CD4-positive, alpha-beta memory T cell (primary cell): ENCODE results near the gene ROCK1. TPM values are rescaled to one million over a fixed set of nuclear protein-coding genes. Genes with fewer than 3 reads are reported as not detected.
A peak's percentile ranks its signal among the peaks of the same experiment; 100 is the strongest.

ENCODE experiments used
- CTCF ChIA-PET: fragments of 350-600 bp; sonication (Branson Sonifier 250); formaldehyde crosslinking; loops from one replicate; lab custom pipeline; 2021; ENCODE audit warnings: inconsistent platforms; ENCODE audit not compliant: partially characterized antibody; lab: Charles Lee
- POLR2A ChIA-PET: fragments of 350-600 bp; sonication (Branson Sonifier 250); formaldehyde crosslinking; loops from one replicate; lab custom pipeline; 2021; ENCODE audit not compliant: partially characterized antibody; lab: Charles Lee
- DNase-seq, 5 donors: peaks; one replicate each; pipeline versions ENCODE4 v3.0.0 to v3.0.0-alpha.2; 2020 to 2022; ENCODE audit warnings: mixed read lengths in 1 of 5
- H3K27ac ChIP-seq: one replicate; pipeline ENCODE4 v1.7.0; 2013; ENCODE audit warnings: low read depth, low read length
- H3K27me3 ChIP-seq: 2 replicates; pipeline ENCODE4 v1.7.0; 2013; ENCODE audit warnings: mild to moderate bottlenecking, low read length, moderate library complexity; ENCODE audit not compliant: insufficient read depth
- H3K36me3 ChIP-seq: 2 replicates; pipeline ENCODE4 v1.7.0; 2013; ENCODE audit warnings: mild to moderate bottlenecking, low read length, moderate library complexity; ENCODE audit not compliant: insufficient read depth
- H3K4me1 ChIP-seq: 2 replicates; pipeline ENCODE4 v1.7.0; 2013; ENCODE audit warnings: mild to moderate bottlenecking, low read length, moderate library complexity; ENCODE audit not compliant: insufficient read depth
- H3K4me3 ChIP-seq, 2 donors: one replicate each; pipeline ENCODE4 v1.7.0; 2013; ENCODE audit warnings: low read length in 2 of 2, mild to moderate bottlenecking in 1 of 2
- H3K9me3 ChIP-seq, 2 donors: one replicate each; pipeline ENCODE4 v1.7.0; 2013; ENCODE audit warnings: low read length in 2 of 2, control low read depth in 1 of 2; ENCODE audit not compliant: control insufficient read depth in 1 of 2
- H3K27ac Mint-ChIP-seq, 7 donors: one replicate each; pipeline ENCODE4 v1.8.0; 2020 to 2021; ENCODE audit warnings: mixed read lengths in 7 of 7, mild to moderate bottlenecking in 6 of 7, inconsistent platforms in 3 of 7, moderate library complexity in 3 of 7
- H3K27me3 Mint-ChIP-seq, 2 donors: one replicate each; pipeline ENCODE4 v1.8.0; 2020 to 2021; ENCODE audit warnings: mixed read lengths in 2 of 2
- H3K36me3 Mint-ChIP-seq, 2 donors: one replicate each; pipeline ENCODE4 v1.8.0; 2020 to 2021; ENCODE audit warnings: mixed read lengths in 2 of 2, inconsistent platforms in 1 of 2, mild to moderate bottlenecking in 1 of 2
- H3K4me1 Mint-ChIP-seq, 4 donors: one replicate each; pipeline ENCODE4 v1.8.0; 2020 to 2021; ENCODE audit warnings: mixed read lengths in 4 of 4, mild to moderate bottlenecking in 1 of 4
- H3K4me3 Mint-ChIP-seq, 8 donors: one replicate each; pipeline ENCODE4 v1.8.0; 2020 to 2021; ENCODE audit warnings: mixed read lengths in 8 of 8, mild to moderate bottlenecking in 7 of 8, moderate library complexity in 6 of 8, inconsistent platforms in 3 of 8
- H3K9me3 Mint-ChIP-seq, 8 donors: one replicate each; pipeline ENCODE4 v1.8.0; 2020 to 2021; ENCODE audit warnings: mixed read lengths in 8 of 8, mild to moderate bottlenecking in 5 of 8, inconsistent platforms in 3 of 8, moderate library complexity in 1 of 8
- intact Hi-C: fragments of 100-400 bp; cut with micrococcal nuclease; formaldehyde crosslinking; loops from one replicate; pipeline ENCODE4 v1.15.1; 2023
- polyA plus RNA-seq, 2 donors: library from polyadenylated mRNA; unstranded; fragments of 300-500 nt; fragmentation: Illumina TruSeq; gene quantifications; one replicate each; pipeline ENCODE4 v1.2.3, GENCODE V29; 2021
- total RNA-seq, 2 experiments: library from RNA; stranded (reverse); gene quantifications; one replicate each; pipeline ENCODE4 v1.2.3, GENCODE V29; 2021

Gene ROCK1
- total and polyA plus RNA-seq, 4 experiments from 2014 or later, result 13.0 to 82.8 (median 66.5) TPM

- Mint-ChIP-seq H3K27ac (no peak overlapping the region), H3K27me3 (no peaks in the 10 kb centered on the region), H3K36me3 (no peaks in the 10 kb centered on the region), H3K4me3 (no peak overlapping the region), H3K4me1 (peaks cover 0 to 3% (median 1%) of the 10 kb centered on the region in 4 donors), H3K9me3 (no peaks in the 10 kb centered on the region)
- Histone ChIP-seq H3K4me3 (no peak overlapping the region), H3K36me3 (no peaks in the 10 kb centered on the region), H3K27ac (no peak overlapping the region), H3K4me1 (no peaks in the 10 kb centered on the region), H3K9me3 (no peaks in the 10 kb centered on the region), H3K27me3 (no peaks in the 10 kb centered on the region)
- ChIA-PET POLR2A (interaction anchor here (0.7 kb wide), 1 partner anchor 23 kb away, joined by 3 read pairs; the partner anchor contains the start of gene ROCK1), CTCF (interaction anchor here (0.9 to 1.3 kb wide), 3 partner anchors 18 to 168 kb away, joined by 3 to 4 read pairs (median 3); no protein-coding TSS in a partner anchor)
- intact Hi-C loops, result loop anchor here (1.0 kb wide), 1 partner anchor 163 kb away; no protein-coding TSS in a partner anchor
- DNase-seq, result peak in 4 of 5 donors; percentile 24 to 43 (median 34)
Measured at GRCh38 chr18:21134895-21135294, 23.3 kb upstream of the ROCK1 start.

- Histone ChIP-seq H3K9me3 (no peaks in the 10 kb centered on the region), H3K27ac (no peak overlapping the region), H3K4me3 (no peak overlapping the region), H3K27me3 (no peaks in the 10 kb centered on the region), H3K4me1 (no peaks in the 10 kb centered on the region), H3K36me3 (no peaks in the 10 kb centered on the region)
- no peak for DNase-seq
- Mint-ChIP-seq H3K27ac (no peak overlapping the region), H3K4me3 (no peak overlapping the region), H3K36me3 (no peaks in the 10 kb centered on the region), H3K4me1 (peaks cover 0 to 3% (median 1%) of the 10 kb centered on the region in 4 donors), H3K9me3 (no peaks in the 10 kb centered on the region), H3K27me3 (peaks cover 0 to 2% of the 10 kb centered on the region in 2 donors)
- ChIA-PET POLR2A (interaction anchor here (0.8 kb wide), 1 partner anchor 21 kb away, joined by 3 read pairs; the partner anchor contains the start of gene ROCK1), CTCF (interaction anchor here (1.3 kb wide), 1 partner anchor 160 kb away, joined by 6 read pairs; no protein-coding TSS in a partner anchor)
- intact Hi-C loops, result no loop called here
Measured at GRCh38 chr18:21132398-21132918, 20.8 kb upstream of the ROCK1 start.

- H3K27me3 Mint-ChIP-seq, result peaks cover 0 to 2% of the 10 kb centered on the region in 2 donors
- no peak for DNase-seq
- no peaks in the 10 kb centered on the region for H3K9me3 Mint-ChIP-seq
- ChIA-PET POLR2A (interaction anchor here (0.8 kb wide), 1 partner anchor 20 kb away, joined by 3 read pairs; the partner anchor contains the start of gene ROCK1), CTCF (interaction anchor here (1.3 kb wide), 1 partner anchor 159 kb away, joined by 6 read pairs; no protein-coding TSS in a partner anchor)
- Histone ChIP-seq H3K4me3 (no peak overlapping the region), H3K36me3 (no peaks in the 10 kb centered on the region), H3K27ac (no peak overlapping the region), H3K4me1 (no peaks in the 10 kb centered on the region), H3K9me3 (no peaks in the 10 kb centered on the region), H3K27me3 (no peaks in the 10 kb centered on the region)
- peak overlapping the region in 1 of 7 donors; percentile 20 for H3K27ac Mint-ChIP-seq
- intact Hi-C loops, result no loop called here
- H3K36me3 Mint-ChIP-seq, result no peaks in the 10 kb centered on the region
- H3K4me1 Mint-ChIP-seq, result peaks cover 0 to 3% (median 1%) of the 10 kb centered on the region in 4 donors
- H3K4me3 Mint-ChIP-seq, result no peak overlapping the region
Measured at GRCh38 chr18:21131698-21132227, 20.1 kb upstream of the ROCK1 start.

- Histone ChIP-seq H3K9me3 (no peaks in the 10 kb centered on the region), H3K27me3 (no peaks in the 10 kb centered on the region), H3K27ac (no peak overlapping the region), H3K4me1 (no peaks in the 10 kb centered on the region), H3K36me3 (no peaks in the 10 kb centered on the region), H3K4me3 (no peak overlapping the region)
- ChIA-PET CTCF (no interaction called here), POLR2A (no interaction called here)
- intact Hi-C loops, result no loop called here
- H3K4me3 Mint-ChIP-seq, result no peak overlapping the region
- H3K4me1 Mint-ChIP-seq, result no peaks in the 10 kb centered on the region
- H3K36me3 Mint-ChIP-seq, result no peaks in the 10 kb centered on the region
- peaks cover 0 to 2% of the 10 kb centered on the region in 2 donors for H3K27me3 Mint-ChIP-seq
- no peaks in the 10 kb centered on the region for H3K9me3 Mint-ChIP-seq
- DNase-seq, result no peak
- peak overlapping the region in 1 of 7 donors; percentile 18 for H3K27ac Mint-ChIP-seq
Measured at GRCh38 chr18:21129566-21130216, 18.1 kb upstream of the ROCK1 start.

- H3K9me3 ChIP-seq, result no peaks in the 10 kb centered on the region
- CTCF ChIA-PET, result no interaction called here
- no peaks in the 10 kb centered on the region for H3K9me3 Mint-ChIP-seq
- H3K4me3 ChIP-seq, result no peak overlapping the region
- no peaks in the 10 kb centered on the region for H3K36me3 ChIP-seq
- peaks cover 4 to 7% (median 6%) of the 10 kb centered on the region in 4 donors for H3K4me1 Mint-ChIP-seq
- POLR2A ChIA-PET, result interaction anchor here (3.9 kb wide), 1 partner anchor 12 kb away, joined by 12 read pairs; the partner anchor contains the start of gene ROCK1
- H3K27ac ChIP-seq, result no peak overlapping the region
- H3K27me3 Mint-ChIP-seq, result peaks cover under 1 to 2% of the 10 kb centered on the region in 2 donors
- peaks cover 6% of the 10 kb centered on the region for H3K4me1 ChIP-seq
- peak overlapping the region in 6 of 8 donors; percentile 0 to 58 (median 32) for H3K4me3 Mint-ChIP-seq
- H3K36me3 Mint-ChIP-seq, result no peaks in the 10 kb centered on the region
- intact Hi-C loops, result no loop called here
- peak overlapping the region in 5 of 7 donors; percentile 19 to 48 (median 37) for H3K27ac Mint-ChIP-seq
- peak in 2 of 5 donors; percentile 7 to 10 for DNase-seq
- H3K27me3 ChIP-seq, result no peaks in the 10 kb centered on the region
Measured at GRCh38 chr18:21123290-21123926, 11.8 kb upstream of the ROCK1 start.

GRCh38 chr18:21118806-21119205 is 7.2 kb upstream of the ROCK1 start:
- H3K27me3 Mint-ChIP-seq, result peaks cover 0 to 2% of the 10 kb centered on the region in 2 donors
- Histone ChIP-seq H3K36me3 (no peaks in the 10 kb centered on the region), H3K27me3 (no peaks in the 10 kb centered on the region), H3K27ac (no peak overlapping the region), H3K4me1 (peaks cover 5% of the 10 kb centered on the region), H3K4me3 (no peak overlapping the region), H3K9me3 (no peaks in the 10 kb centered on the region)
- H3K27ac Mint-ChIP-seq, result no peak overlapping the region
- peaks cover 4 to 5% (median 4%) of the 10 kb centered on the region in 4 donors for H3K4me1 Mint-ChIP-seq
- no peak for DNase-seq
- CTCF ChIA-PET, result no interaction called here
- H3K9me3 Mint-ChIP-seq, result no peaks in the 10 kb centered on the region
- H3K36me3 Mint-ChIP-seq, result no peaks in the 10 kb centered on the region
- POLR2A ChIA-PET, result no interaction called here
- no peak overlapping the region for H3K4me3 Mint-ChIP-seq
- intact Hi-C loops, result loop anchor here (10.0 kb wide), 1 partner anchor 56 kb away; no protein-coding TSS in a partner anchor
